HG02571 (cell line): ENCODE data around the gene GRIN2B.

Experiments used
- ATAC-seq: cut with Tn5 transposase; IDR thresholded peaks from one replicate; pipeline ENCODE4 v1.9.1; 2021; ENCODE audit warnings: mild to moderate bottlenecking, moderate library complexity; ENCODE audit not compliant: unreplicated experiment

Gene GRIN2B

GRCh38 chr12:13981296-13981962 lies at the start of gene GRIN2B:
GRIN2B (minus strand) TSS chr12:13981602; CDS start chr12:13866208, 115,394 bp downstream.
- ATAC-seq, result no peak

GRCh38 chr12:14026537-14026936 lies 45.1 kb upstream of the GRIN2B start:
- no peak for ATAC-seq

GRCh38 chr12:14024591-14024990 lies 43.2 kb upstream of the GRIN2B start:
- no peak for ATAC-seq

- no peak for ATAC-seq
Observed at GRCh38 chr12:14018080-14018479, 36.7 kb upstream of the GRIN2B start.

GRCh38 chr12:14010989-14011388 lies 29.6 kb upstream of the GRIN2B start:
- no peak for ATAC-seq

GRCh38 chr12:14007639-14008038 lies 26.2 kb upstream of the GRIN2B start:
- no peak for ATAC-seq

- no peak for ATAC-seq
Observed at GRCh38 chr12:13992585-13992984, 11.2 kb upstream of the GRIN2B start.

- no peak for ATAC-seq
Observed at GRCh38 chr12:13992106-13992505, 10.7 kb upstream of the GRIN2B start.

- no peak for ATAC-seq
Observed at GRCh38 chr12:13986031-13986430, 4.6 kb upstream of the GRIN2B start.

- ATAC-seq, result no peak
Observed at GRCh38 chr12:13981990-13982389, 588 bp upstream of the GRIN2B start.

- no peak for ATAC-seq
Observed at GRCh38 chr12:13980538-13981295, 685 bp downstream of the GRIN2B start.

- ATAC-seq, result no peak
Observed at GRCh38 chr12:13979772-13980378, 1.5 kb downstream of the GRIN2B start.

- no peak for ATAC-seq
Observed at GRCh38 chr12:13978876-13979275, 2.5 kb downstream of the GRIN2B start.

- ATAC-seq, result no peak
Observed at GRCh38 chr12:13976880-13977279, 4.5 kb downstream of the GRIN2B start.

GRCh38 chr12:13976028-13976584 lies 5.3 kb downstream of the GRIN2B start:
- ATAC-seq, result no peak

GRCh38 chr12:13973996-13974395 lies 7.4 kb downstream of the GRIN2B start:
- ATAC-seq, result no peak

GRCh38 chr12:13970803-13971202 lies 10.6 kb downstream of the GRIN2B start:
- no peak for ATAC-seq

GRCh38 chr12:13968281-13968680 lies 13.1 kb downstream of the GRIN2B start:
- ATAC-seq, result no peak

GRCh38 chr12:13964666-13965065 lies 16.7 kb downstream of the GRIN2B start:
- no peak for ATAC-seq

GRCh38 chr12:13962699-13963098 lies 18.7 kb downstream of the GRIN2B start:
- ATAC-seq, result no peak

GRCh38 chr12:13961971-13962370 lies 19.4 kb downstream of the GRIN2B start:
- ATAC-seq, result no peak
